Caco-2 (cell line): ENCODE measurements around the gene PSORS1C1. TPM values are rescaled to one million over a fixed set of nuclear protein-coding genes. Genes with fewer than 3 reads are reported as not detected.

ENCODE experiments used
- BruUV-seq: library from RNA; stranded (reverse); fragments of 400-500 nt; replicated peaks from 2 replicates; lab custom pipeline; 2021; lab: Mats Ljungman, UMichigan
- CTCF ChIA-PET: fragments of 300-600 bp; sonication (Branson Sonifier 250); formaldehyde crosslinking; loops from one replicate; lab custom pipeline; 2022; ENCODE audit warnings: antibody characterized with exemption; lab: Charles Lee
- POLR2A ChIA-PET: fragments of 300-600 bp; sonication (Branson Sonifier 250); formaldehyde crosslinking; loops from one replicate; lab custom pipeline; 2022; ENCODE audit warnings: antibody characterized with exemption; lab: Charles Lee
- DNase-seq, 2 experiments: peaks; one replicate each; pipeline versions ENCODE4 v3.0.0 to v3.0.0-alpha.2; 2020 to 2022
- H3K27me3 ChIP-seq: replicated peaks from 2 replicates; pipeline ENCODE4 v1.6.0; 2011; ENCODE audit warnings: low read length; ENCODE audit not compliant: control insufficient read depth, insufficient read depth
- H3K36me3 ChIP-seq: 2 replicates; pipeline ENCODE4 v1.5.1; 2011; ENCODE audit warnings: low read length; ENCODE audit not compliant: control insufficient read depth, insufficient read depth
- H3K4me1 ChIP-seq: fragments of 250-450 bp; sonication (Bioruptor Pico); 2 replicates; pipeline ENCODE4 v1.5.1; 2020; ENCODE audit warnings: mild to moderate bottlenecking
- H3K4me3 ChIP-seq: 2 replicates; pipeline ENCODE4 v1.5.1; 2011; ENCODE audit warnings: low read depth, mild to moderate bottlenecking, control low read depth, low read length
- H3K9me3 ChIP-seq: fragments of 250-450 bp; sonication (Bioruptor Pico); 2 replicates; pipeline ENCODE4 v1.5.1; 2020; ENCODE audit warnings: mild to moderate bottlenecking, moderate library complexity
- H3K27ac Mint-ChIP-seq: one replicate; pipeline ENCODE4 v1.8.0; 2022; ENCODE audit warnings: mixed read lengths; ENCODE audit not compliant: unreplicated experiment
- H3K27me3 Mint-ChIP-seq: one replicate; pipeline ENCODE4 v1.8.0; 2022; ENCODE audit warnings: mixed read lengths; ENCODE audit not compliant: insufficient read depth, unreplicated experiment
- H3K36me3 Mint-ChIP-seq: one replicate; pipeline ENCODE4 v1.8.0; 2022; ENCODE audit warnings: mild to moderate bottlenecking, mixed read lengths; ENCODE audit not compliant: insufficient read depth, unreplicated experiment
- H3K4me1 Mint-ChIP-seq: one replicate; pipeline ENCODE4 v1.8.0; 2022; ENCODE audit warnings: low read depth, mixed read lengths; ENCODE audit not compliant: unreplicated experiment
- H3K4me3 Mint-ChIP-seq: one replicate; pipeline ENCODE4 v1.8.0; 2022; ENCODE audit warnings: mild to moderate bottlenecking, moderate library complexity, mixed read lengths; ENCODE audit not compliant: unreplicated experiment
- H3K9me3 Mint-ChIP-seq: one replicate; pipeline ENCODE4 v1.8.0; 2022; ENCODE audit warnings: mixed read lengths; ENCODE audit not compliant: unreplicated experiment
- intact Hi-C: fragments of 100-400 bp; cut with micrococcal nuclease; formaldehyde crosslinking; loops from one replicate; pipeline ENCODE4 v1.10.0; 2022; ENCODE audit not compliant: unreplicated experiment
- total RNA-seq: library from RNA; stranded (reverse); gene quantifications from 2 replicates; pipeline ENCODE4 v1.2.3, GENCODE V29; 2022
- TF ChIP-seq, protein P1 (sequence below), 2 experiments: fragments of 200-600 bp in 1 of 2; IDR thresholded peaks; 1 replicate in 1 of 2; 2 replicates in 1 of 2; pipeline versions ENCODE4 v1.5.1 to v1.8.0; 2011 to 2022; ENCODE audit warnings: antibody characterized with exemption in 1 of 2, control low read depth in 1 of 2, inconsistent platforms in 1 of 2, low read depth in 1 of 2, low read length in 1 of 2, mild to moderate bottlenecking in 1 of 2, moderate library complexity in 1 of 2; ENCODE audit not compliant: insufficient read depth in 1 of 2, severe bottlenecking in 1 of 2, unreplicated experiment in 1 of 2

Gene PSORS1C1
- total RNA-seq, 1 experiment from 2014 or later, result 0.75 TPM

DNA sequence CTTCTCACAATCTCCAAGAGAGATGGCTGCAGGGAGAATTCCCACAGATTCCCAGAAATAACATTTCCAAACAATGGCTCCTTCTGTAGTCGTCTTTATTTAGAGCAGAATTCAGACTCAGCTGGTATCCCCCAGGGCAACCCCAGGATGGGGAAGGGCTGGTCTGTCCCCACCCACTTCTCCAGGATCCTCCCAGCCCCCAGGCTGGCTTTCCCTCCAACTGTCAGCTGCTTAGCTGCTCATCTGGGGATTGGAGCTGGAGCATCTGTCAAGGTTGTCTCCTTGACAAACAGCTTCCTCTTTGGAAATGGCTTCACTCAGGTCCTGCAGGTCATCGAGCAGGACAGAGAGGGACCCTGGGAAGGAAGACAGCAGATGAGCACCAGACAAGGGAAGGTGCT lies 27.8 kb downstream of the PSORS1C1 start:
- Histone ChIP-seq H3K4me1 (0 out of 2 replicates have a peak, but pooled peaks cover 3% of the 10 kb centered on the region), H3K4me3 (no peak overlapping the region), H3K9me3 (no peaks in the 10 kb centered on the region), H3K27me3 (no peaks in the 10 kb centered on the region), H3K36me3 (no peaks in the 10 kb centered on the region)
- no peak for DNase-seq
- Mint-ChIP-seq H3K4me1 (peaks cover 12% of the 10 kb centered on the region), H3K36me3 (peaks cover 9% of the 10 kb centered on the region), H3K9me3 (no peaks in the 10 kb centered on the region), H3K4me3 (no peak overlapping the region), H3K27me3 (no peaks in the 10 kb centered on the region), H3K27ac (no peak overlapping the region)
- ChIA-PET POLR2A (no interaction called here), CTCF (no interaction called here)
- intact Hi-C loops, result no loop called here
- BruUV-seq, result TSS peak; percentile 29
- TF ChIP-seq, protein P1, sequence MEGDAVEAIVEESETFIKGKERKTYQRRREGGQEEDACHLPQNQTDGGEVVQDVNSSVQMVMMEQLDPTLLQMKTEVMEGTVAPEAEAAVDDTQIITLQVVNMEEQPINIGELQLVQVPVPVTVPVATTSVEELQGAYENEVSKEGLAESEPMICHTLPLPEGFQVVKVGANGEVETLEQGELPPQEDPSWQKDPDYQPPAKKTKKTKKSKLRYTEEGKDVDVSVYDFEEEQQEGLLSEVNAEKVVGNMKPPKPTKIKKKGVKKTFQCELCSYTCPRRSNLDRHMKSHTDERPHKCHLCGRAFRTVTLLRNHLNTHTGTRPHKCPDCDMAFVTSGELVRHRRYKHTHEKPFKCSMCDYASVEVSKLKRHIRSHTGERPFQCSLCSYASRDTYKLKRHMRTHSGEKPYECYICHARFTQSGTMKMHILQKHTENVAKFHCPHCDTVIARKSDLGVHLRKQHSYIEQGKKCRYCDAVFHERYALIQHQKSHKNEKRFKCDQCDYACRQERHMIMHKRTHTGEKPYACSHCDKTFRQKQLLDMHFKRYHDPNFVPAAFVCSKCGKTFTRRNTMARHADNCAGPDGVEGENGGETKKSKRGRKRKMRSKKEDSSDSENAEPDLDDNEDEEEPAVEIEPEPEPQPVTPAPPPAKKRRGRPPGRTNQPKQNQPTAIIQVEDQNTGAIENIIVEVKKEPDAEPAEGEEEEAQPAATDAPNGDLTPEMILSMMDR (IDR thresholded peaks at IDR 0.05; ENCODE audit: insufficient read depth in 1 of 2, low read depth in 1 of 2, low read length in 1 of 2, severe bottlenecking in 1 of 2, unreplicated experiment in 1 of 2), result no peak

DNA sequence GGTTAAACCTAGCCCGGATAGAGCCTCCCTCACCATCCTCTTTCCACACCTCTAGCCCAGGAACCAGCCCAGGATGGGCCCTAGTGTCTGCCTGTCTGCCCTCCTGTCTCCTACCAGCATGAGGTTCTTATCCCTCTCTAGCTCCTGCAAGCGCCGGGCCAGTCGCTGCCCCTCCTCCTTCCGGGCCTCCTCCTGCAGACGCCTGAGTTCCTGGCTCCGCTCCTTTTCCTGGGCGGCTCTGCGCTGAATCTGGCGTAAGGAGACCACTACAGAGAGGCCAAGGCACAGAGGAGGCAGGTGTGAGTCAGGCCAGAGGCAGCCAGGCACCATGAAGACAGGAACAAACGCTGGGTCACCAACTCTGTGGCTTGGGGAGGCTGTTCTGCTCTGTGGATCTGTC lies 28.5 kb downstream of the PSORS1C1 start:
- peaks cover 7% of the 10 kb centered on the region for H3K4me1 Mint-ChIP-seq
- TF ChIP-seq, protein P1 (IDR thresholded peaks at IDR 0.05; ENCODE audit: insufficient read depth in 1 of 2, low read depth in 1 of 2, low read length in 1 of 2, severe bottlenecking in 1 of 2, unreplicated experiment in 1 of 2), result no peak
- intact Hi-C loops, result no loop called here
- peaks cover 9% of the 10 kb centered on the region for H3K36me3 Mint-ChIP-seq
- ChIA-PET CTCF (interaction anchor here (1.5 kb wide), 1 partner anchor 56 kb away, joined by 3 read pairs; no protein-coding TSS in a partner anchor), POLR2A (no interaction called here)
- no TSS peak for BruUV-seq
- Histone ChIP-seq H3K4me3 (no peak overlapping the region), H3K27me3 (no peaks in the 10 kb centered on the region), H3K9me3 (no peaks in the 10 kb centered on the region), H3K36me3 (no peaks in the 10 kb centered on the region), H3K4me1 (no peaks in the 10 kb centered on the region)
- H3K27ac Mint-ChIP-seq, result no peak overlapping the region
- DNase-seq, result no peak
- no peak overlapping the region for H3K4me3 Mint-ChIP-seq
- no peaks in the 10 kb centered on the region for H3K27me3 Mint-ChIP-seq
- no peaks in the 10 kb centered on the region for H3K9me3 Mint-ChIP-seq

DNA sequence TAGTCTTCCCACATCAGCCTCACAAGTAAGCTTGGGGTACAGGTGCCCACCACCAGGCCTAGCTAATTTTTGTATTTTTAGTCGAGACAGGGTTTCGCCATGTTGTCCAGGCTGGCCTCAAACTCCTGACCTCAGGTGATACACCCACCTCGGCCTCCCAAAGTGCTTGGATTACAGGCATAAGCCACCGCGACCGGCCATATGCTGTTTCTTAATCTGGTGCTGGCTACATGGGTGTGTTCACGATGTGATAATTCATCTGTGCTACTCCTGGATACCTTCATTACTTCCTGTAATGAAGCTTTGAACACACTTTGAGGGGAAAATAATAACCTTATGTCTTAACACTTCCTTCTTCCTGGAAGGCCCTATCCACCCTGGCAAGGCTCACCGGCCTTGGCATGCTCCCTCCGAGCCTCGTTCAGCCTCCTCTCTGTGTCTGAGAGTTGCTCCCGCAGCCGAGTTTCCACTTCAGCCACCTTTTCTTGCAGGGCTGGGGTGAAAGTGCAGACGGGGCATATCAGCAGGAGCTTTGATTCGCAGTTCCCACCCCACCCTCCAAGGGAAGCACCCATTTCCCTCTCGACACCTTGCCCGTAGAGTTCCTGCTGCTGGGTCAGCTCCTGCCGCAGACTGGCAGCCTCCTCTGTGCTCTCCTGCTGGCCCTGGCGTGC lies 29.8 kb downstream of the PSORS1C1 start:
- Histone ChIP-seq H3K27me3 (no peaks in the 10 kb centered on the region), H3K4me3 (no peak overlapping the region), H3K9me3 (no peaks in the 10 kb centered on the region), H3K4me1 (no peaks in the 10 kb centered on the region), H3K36me3 (no peaks in the 10 kb centered on the region)
- H3K27ac Mint-ChIP-seq, result peak overlapping the region; percentile 60
- no peaks in the 10 kb centered on the region for H3K9me3 Mint-ChIP-seq
- no peaks in the 10 kb centered on the region for H3K27me3 Mint-ChIP-seq
- TF ChIP-seq, protein P1 (IDR thresholded peaks at IDR 0.05; ENCODE audit: insufficient read depth in 1 of 2, low read depth in 1 of 2, low read length in 1 of 2, severe bottlenecking in 1 of 2, unreplicated experiment in 1 of 2), result no peak
- BruUV-seq, result no TSS peak
- intact Hi-C loops, result no loop called here
- H3K36me3 Mint-ChIP-seq, result peaks cover 9% of the 10 kb centered on the region
- H3K4me3 Mint-ChIP-seq, result no peak overlapping the region
- POLR2A ChIA-PET, result no interaction called here
- CTCF ChIA-PET, result interaction anchor here (0.6 to 1.5 kb wide), 3 partner anchors 57 to 239 kb away, joined by 3 to 5 read pairs (median 3); no protein-coding TSS in a partner anchor
- DNase-seq, result no peak
- peaks cover 6% of the 10 kb centered on the region for H3K4me1 Mint-ChIP-seq
